ENCODE measurements around the gene RIC3.
"Not testable (repeated sequence)": the region's sequence is repeated elsewhere in the genome, so short reads cannot be mapped to it uniquely, and the experiment has no call there.

The RIC3 gene

GRCh38 chr11:8186429-8186828 is 17.6 kb upstream of the RIC3 start:
- no peak for DNase-seq

- no peak for DNase-seq
Measured at GRCh38 chr11:8183111-8183510, 14.3 kb upstream of the RIC3 start.

- DNase-seq, result no peak
Measured at GRCh38 chr11:8180469-8180868, 11.6 kb upstream of the RIC3 start.

GRCh38 chr11:8178297-8178696 is 9.5 kb upstream of the RIC3 start:
- DNase-seq, result no peak

DNA sequence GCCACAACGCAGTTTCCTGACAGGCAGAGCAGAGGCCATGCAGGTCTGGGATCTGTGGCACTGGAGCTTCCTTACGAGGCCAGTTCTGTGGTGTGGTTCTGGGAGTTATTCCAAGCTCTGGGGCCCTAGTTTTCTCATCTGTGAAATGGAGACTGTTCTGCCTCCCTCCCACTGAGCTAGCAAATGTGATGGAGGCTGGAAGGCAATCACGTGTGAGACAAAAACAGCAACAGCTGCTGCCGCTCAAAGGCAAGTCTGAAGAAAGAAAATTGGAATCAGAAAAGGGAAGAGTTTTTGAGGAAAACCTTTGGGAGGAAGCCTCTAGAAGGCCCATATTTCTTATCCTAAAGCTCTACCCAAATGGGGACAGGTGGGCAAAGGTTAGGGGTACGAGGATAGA is 8.3 kb upstream of the RIC3 start:
- DNase-seq, result no peak

DNA sequence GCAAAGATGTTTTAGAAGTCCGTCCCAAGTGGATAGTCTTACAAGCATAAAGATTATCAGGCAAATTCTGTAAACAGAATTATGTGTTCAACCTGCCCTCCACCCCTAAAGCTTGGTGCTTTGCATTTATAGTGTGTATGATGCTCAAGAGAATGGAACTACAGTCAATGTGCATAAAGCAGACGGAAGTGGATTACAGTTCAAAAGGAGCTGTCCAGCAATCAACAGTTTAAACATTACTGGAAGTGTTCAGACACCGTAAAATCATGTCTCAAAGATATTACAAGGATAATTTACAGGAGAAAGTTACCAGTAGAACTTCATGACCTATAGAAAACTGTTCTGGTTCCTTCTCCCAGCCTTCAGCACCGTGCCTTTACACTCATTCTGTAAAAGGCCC is 1.0 kb downstream of the RIC3 start:
- DNase-seq, result no peak

DNA sequence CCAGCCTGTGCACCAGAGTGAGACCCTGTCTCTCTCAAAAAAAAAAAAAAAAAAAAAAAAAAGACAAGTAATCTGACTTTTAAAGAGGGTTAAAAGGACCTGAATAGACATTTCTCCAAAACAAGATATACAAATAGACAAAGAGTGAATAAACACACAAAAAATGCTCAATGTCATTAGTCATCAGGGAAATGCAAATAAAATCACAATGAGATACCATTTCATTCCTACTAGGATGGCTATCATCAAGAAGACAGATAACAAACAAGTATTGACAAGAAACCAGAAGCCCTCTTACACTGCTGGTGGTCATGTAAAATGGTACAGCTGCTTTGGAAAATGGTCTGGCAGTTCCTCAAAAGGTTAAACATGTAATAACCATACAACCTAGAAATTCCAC is 4.1 kb downstream of the RIC3 start:
- no peak for DNase-seq

- DNase-seq, result not testable (repeated sequence)
Measured at GRCh38 chr11:8161627-8162304, 7.1 kb downstream of the RIC3 start.

DNA sequence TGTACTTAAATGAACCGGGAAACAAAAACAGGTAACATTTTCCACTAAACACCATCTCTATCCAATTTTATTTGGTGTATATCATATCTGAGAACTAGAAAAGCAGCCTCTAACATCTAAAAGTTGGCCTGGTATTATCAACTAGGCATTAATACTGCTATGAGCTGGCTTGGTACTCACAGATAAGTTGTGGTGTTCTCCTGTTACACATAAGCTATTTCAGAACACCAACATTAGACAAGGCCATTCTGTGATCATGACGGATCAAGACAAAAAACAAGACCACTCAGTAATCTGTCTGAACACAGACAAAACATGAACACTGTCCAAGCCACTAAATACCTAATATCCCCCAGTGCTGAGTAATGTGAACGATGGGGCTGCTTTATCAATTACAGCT is 11.9 kb downstream of the RIC3 start:
- no peak for DNase-seq

DNA sequence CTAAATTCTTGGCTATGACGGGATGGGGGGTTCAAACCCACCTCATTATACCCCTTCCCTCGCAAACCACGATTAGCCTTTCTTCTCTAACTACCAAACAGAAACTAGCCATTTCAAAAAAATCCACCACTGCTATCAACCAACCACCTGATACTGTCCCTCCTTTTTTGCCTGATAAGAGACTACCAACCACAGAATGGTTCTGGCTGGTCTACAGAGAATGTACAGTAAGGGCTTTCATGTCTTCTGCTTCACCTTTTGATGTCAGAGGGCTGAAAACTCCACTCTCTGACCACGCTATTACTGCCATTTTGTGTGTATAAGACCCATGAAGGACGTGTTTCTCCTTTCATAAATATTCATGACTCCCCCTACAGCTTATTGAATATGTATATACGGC is 19.1 kb downstream of the RIC3 start:
- DNase-seq, result no peak

GRCh38 chr11:8138526-8138925 is 30.3 kb downstream of the RIC3 start:
- no peak for DNase-seq

DNA sequence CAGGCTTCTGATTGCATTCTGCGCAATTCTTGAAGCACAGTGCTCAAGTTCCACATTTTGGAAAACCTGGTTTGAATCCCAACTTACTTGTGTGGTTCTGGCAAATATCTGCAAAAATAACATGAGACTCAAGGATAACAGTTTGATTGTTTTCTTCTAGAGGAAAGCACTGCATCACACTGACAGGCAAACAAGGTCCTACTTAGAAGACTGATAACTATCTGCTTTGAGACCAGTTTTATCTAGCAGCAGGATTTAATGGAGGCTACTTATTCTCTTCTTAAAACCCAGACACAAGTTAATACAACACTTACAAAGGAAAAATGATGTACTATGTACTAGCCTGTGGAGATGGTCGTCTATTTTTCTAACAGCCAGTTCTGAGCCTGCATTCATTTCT is 41.4 kb downstream of the RIC3 start:
- DNase-seq, result no peak

- DNase-seq, result no peak
Measured at GRCh38 chr11:8126649-8127289, 42.1 kb downstream of the RIC3 start.

DNA sequence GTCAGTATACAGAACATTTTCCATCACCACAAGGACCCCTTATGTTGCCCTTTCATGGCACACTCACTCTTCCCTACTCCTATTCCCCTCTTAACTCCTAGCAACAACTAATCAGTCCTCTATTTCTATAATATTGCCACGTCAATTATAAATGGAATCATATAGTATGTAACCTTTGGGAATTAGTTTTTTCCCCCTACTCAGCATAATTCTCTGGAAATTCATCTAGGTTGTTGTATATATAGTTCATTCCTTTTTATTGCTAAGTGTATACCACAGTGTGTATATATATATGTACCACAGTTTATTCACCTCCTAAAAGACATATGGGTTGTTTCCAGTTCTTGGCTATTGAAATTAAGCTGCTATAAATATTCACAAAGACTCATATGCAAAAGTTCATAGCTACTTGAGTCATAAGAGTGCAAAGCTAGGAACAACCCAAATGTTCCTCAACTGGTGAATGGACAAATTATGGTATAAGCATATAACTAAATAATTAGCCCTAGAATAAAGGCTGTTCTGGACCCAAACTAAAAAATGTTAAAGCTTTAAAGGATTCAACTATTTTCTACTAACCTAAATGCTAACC is 46.6 kb downstream of the RIC3 start:
- DNase-seq, result no peak

DNA sequence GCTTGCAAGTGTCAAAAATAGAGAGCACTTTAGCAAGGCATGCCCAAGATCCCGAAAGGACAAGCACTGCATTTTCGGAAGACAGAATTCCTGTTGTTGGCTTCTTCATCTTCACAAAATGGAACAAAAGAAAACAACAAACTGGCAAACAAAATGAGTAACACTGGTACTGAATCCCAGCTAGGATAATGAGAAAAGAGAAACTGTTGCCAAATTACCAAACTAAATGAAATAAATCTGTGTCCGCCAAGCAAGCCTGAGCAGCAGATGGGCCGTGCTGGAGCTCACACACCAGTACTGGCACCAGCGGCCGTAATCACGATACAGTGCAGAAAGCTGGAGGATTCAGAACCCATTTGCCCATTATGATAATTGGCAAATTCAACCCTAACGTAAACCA is 57.2 kb downstream of the RIC3 start:
- DNase-seq, result no peak

- no peak for DNase-seq
Measured at GRCh38 chr11:8110396-8110795, 58.4 kb downstream of the RIC3 start.

GRCh38 chr11:8109675-8110074 is 59.1 kb downstream of the RIC3 start:
- DNase-seq, result no peak

DNA sequence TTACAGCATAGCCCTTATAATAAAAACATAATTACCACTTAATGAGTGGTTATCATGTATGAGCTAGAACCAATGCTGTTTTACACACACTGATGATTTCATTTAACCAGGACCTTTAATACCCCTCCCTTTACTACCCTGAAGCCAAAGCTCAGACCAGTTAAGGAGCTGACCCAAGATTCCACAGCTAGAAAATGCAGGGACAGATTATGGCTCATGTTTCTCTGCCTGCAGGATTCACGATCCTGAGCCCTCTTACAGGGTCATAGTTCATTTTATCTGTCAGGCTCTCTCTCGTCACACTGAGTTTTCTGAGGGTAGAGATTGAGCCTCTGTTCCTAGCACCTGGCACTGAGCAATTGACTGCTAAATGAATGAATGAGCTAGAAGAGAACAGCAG is 60.4 kb downstream of the RIC3 start:
- no peak for DNase-seq

DNA sequence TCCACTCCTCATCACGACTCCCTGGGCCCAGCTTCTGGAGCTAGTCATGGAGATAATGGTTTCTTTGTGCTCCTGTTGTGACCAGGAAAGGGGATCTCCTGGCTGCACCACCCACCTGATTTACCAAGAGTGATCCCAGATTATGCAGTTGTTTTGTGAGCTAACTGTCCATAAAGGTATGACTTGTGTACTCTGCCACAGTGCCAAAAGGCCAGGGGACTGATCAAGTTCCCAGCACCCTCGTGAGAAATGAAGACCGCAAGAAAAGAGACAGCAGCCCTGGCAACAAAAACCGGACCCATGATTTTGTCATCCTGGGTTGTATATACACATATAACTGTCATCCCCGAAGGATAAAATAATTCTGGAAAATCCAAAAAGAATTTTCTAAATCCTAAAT is 61.2 kb downstream of the RIC3 start:
- DNase-seq, result no peak

DNA sequence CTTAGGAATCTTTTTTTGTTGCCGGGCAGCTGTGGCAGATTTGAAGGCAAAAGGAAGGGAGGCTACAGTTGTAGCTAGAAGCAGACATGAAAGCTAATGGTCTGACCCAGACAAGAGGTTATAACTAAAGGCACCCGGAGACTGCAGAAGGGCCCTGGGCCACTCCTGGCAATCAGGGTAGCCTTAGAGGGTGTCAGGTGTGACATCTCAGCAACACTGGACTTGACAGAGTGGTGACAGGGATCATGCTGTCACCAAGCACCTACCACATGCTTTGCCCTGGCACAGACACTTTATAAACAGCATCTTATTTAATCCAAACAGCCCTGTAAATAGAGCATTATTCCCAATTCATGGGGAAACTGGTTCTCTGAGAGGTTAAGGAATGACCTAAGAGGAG is 62.1 kb downstream of the RIC3 start:
- no peak for DNase-seq

DNA sequence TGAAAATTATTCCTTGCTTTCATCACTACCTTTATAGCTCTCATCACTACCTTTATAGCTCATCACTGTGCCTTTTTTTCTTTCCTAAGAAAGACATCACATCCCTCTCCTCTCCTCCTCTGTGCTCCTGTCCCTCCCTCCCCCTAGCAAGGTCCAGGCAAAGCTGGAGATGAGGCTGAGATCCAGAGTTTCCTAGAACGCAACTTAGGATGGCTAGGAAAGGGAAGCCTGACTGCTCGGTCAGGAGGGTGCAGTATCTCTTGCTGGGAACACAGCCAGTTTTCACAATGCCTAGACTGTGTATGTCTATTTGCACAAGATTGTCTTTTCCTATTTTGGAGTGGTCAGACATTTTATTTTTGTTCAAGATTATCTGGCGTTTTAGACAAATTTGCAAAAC is 63.2 kb downstream of the RIC3 start:
- DNase-seq, result no peak

GRCh38 chr11:8105133-8105532 is 63.7 kb downstream of the RIC3 start:
- DNase-seq, result no peak

DNA sequence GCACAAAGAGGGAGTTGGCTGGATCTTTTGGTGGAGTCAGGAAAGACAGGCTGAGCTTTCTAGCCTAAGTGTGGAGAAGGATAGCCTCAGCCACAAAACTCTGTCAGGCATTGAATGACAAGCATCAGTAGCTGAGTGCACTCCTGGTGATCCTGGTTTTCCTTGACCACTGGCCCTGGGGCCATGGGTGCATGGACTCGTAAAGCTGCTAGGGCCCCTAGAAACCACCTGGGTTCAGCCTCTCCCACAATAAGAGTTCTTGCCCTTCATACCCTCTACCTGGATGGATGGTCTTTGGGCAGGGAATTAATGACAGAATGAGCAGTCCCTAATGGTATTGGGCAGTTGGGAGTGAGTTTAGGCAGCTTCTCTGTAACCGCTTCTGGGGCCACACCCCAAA is 64.9 kb downstream of the RIC3 start:
- no peak for DNase-seq

DNA sequence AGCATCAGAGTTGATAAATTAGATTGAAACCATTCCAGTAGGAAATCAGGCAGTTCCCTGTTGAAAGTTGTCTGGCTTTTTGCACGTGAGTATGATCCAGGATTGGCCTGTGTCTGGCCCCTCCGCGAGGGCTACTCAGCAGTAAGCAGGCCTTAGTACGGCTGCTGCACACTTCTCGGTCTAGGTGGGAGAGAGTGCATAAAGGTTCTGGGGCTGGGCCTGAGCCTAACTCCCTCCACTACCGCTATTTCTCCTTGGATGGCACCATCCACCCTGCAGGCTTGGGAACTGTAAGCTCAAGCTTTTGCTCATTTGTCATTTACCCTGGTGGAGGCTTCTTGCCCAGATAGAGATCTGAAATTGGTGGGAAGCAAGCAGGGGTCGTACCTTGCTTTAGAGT is 65.9 kb downstream of the RIC3 start:
- DNase-seq, result no peak

Data from SW 1271 (cell line).